Stimulated activated CD8-positive, alpha-beta memory T cell treated with anti-CD3 and anti-CD28 coated beads, Interleukin-4, amount 100 ng/mL, for 24 hours (primary cell): Measurements from ENCODE around the gene NPFFR2.
"Not testable (repeated sequence)": the region's sequence is repeated elsewhere in the genome, so short reads cannot be mapped to it uniquely, and the experiment has no call there.

Source experiments
- DNase-seq: peaks from one replicate; pipeline ENCODE4 v3.0.0-alpha.2; 2020; ENCODE audit warnings: low read depth

Gene NPFFR2

DNA sequence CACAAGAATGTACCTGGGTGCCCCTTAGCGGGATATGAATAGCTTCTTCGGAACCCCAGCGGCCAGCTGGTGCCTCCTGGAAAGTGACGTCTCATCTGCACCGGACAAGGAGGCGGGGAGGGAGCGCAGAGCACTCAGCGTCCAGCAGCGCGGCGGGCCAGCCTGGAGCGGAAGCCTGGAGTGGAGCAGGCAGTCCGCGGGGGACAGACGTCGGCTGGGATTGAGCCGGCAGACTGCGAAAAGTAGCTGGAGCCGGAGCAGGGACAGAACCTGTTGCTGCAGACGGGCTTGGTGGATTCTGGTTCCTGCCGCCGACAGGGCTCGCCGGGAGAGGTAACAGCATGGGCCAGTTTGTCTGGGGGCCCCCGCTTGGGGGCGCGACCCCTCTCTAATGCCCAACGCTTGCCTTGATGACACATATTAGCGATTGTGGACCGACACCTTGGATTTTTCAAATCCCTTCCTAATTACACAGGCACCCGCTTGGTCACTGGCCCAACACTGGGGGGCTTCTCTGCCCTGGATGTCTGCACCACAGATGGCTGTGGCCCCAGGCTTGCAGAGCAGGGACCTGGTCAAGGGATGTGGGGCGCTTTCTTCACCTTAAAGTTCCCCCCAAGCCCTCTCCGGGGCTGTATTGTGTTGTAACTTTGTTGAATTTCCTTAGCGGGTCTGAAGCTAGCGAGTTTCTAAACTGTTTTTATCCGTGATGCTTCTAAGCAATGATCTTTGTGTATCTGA is at the start of gene NPFFR2:
Gene NPFFR2 (plus strand): TSS at position 133 of the 741 bp plus-strand sequence. CDS start 96,592 bp downstream, outside the sequence.
- no peak for DNase-seq

DNA sequence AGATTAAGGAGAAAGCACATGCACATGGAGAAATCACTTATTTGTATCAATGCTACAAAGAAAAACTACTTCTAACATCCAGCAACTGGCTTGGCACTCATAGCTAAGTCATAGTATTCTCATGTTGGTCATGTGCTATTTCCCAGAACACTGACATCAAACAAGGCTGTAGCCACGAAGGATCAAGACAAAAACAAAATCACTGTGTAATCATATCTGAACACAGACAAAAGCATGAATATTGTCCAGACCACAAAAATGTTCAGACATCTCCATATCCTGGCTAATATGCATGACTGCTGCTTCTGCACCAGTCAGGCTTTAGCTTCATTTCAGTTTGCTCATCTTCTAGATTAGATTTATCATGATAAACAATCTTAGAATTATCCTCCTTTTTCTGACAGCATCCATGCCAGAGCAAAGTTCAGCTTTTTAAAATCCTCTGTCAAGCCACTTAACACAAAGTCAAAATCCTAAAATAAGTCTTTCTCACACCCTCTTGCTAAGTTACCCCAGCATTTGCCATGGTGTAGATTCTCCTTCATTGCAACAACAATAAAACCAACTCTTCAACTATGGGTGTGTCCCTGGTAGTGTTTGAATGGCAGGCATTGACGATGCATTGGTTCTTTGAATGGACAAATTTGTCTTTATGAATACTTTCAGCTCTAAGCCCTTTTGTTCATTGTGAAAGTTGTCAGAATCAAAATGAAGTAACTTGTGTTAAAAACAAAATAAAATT is 39.1 kb upstream of the NPFFR2 start:
- no peak for DNase-seq

- no peak for DNase-seq
Observed at GRCh38 chr4:71994559-71994958, 37.2 kb upstream of the NPFFR2 start.

DNA sequence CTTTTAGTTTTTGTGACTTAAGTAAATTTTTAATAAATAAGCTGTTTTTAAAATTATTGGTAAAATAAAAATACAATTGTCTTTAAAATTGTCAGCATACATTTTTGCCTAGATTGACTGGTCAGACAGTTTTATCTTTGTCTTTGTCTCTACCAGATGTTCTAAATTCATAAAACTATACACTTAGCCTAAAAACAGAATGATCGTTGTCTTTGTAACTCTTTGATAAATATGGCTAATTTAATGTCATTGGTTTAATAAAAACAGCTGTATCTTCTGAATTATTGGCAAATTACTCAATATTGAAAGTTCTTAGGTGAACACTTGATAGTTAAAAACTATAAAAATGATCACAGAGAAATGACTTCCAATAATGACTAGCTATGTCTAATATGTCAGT is 36.5 kb upstream of the NPFFR2 start:
- no peak for DNase-seq

DNA sequence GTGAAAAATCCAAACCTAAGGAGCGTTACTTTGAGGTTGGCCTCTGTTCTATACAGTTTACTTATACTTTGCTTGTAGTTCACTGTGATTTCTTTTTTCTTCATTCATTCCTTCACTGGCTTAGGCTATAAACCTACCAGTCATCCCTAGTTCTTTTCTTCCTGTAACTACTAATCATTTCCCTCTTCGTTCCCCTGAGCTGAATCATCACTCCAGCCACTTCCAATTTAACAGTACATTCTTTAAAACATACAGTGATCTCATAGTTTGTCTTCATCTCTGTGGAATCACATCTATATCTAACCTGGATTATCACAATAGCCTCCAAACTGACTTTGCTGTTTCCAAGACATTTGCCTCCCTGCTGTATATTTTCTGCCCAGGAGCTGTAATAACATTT is 25.2 kb upstream of the NPFFR2 start:
- DNase-seq: no peak

GRCh38 chr4:72011906-72012305 is 19.9 kb upstream of the NPFFR2 start:
- no peak for DNase-seq

- no peak for DNase-seq
Observed at GRCh38 chr4:72016011-72016410, 15.8 kb upstream of the NPFFR2 start.

DNA sequence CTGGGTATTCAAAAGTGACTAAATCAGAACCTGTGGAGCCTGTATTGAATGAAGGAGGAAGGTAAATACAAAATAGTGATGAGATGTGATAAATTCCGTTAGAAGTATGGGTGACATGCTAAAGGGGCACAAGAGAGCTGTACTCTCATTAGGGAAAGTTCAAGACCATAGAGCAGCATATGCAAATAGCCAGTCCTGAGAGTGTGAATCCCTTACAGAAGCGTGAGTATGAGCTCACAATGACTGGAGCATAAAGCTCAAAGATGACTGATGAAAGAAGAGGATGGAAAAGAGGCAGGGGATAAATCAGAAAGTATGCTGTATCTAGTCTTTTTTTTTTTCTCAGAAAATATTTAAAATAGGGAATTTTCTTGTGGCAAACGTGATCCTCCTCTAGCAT is 12.1 kb upstream of the NPFFR2 start:
- DNase-seq: no peak

- DNase-seq: no peak
Observed at GRCh38 chr4:72022553-72022952, 9.2 kb upstream of the NPFFR2 start.

- no peak for DNase-seq
Observed at GRCh38 chr4:72055566-72055965, 23.8 kb downstream of the NPFFR2 start.

DNA sequence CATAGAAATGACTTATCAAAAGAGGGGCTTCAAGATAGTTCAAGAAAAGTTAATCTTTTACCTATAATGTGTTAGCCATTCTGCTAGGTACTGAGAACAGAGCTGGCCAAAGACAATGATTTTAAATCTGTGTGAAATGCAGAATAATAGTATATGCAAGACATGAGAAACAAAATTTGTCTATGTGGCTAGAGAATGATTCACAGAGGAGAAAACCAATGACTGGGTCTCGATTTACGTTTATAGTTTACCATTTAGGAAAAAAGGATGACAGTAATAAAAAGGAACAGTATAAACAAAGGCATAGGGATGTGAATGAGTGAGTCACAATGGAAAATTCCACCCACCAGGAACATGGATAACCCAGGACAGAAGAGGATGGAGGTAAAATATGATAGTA is 31.9 kb downstream of the NPFFR2 start:
- no peak for DNase-seq

- DNase-seq: no peak
Observed at GRCh38 chr4:72067051-72067450, 35.3 kb downstream of the NPFFR2 start.

GRCh38 chr4:72073816-72074215 is 42.0 kb downstream of the NPFFR2 start:
- DNase-seq: no peak

GRCh38 chr4:72076562-72076961 is 44.8 kb downstream of the NPFFR2 start:
- DNase-seq: no peak

- DNase-seq: no peak
Observed at GRCh38 chr4:72077346-72077745, 45.5 kb downstream of the NPFFR2 start.

DNA sequence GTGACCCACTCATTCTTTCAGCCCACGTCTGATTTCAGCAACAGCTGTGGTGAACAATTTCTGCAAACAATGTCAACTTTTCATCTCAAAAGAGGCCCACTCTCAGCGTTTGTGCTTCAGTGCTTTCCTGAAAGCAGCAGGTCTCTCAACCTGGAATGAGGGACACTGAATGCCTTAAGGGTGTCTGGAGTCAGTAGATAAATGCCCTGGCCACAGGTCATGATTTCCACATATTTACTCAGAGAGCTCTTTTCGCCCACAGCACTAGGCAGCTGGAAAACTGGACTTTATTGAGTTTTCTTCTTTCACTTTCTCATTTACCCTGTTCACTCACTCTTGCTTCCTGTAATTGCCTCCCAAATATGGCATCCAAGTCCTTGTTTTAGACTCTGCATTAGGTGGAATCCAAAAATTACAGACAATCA is 52.8 kb downstream of the NPFFR2 start:
- DNase-seq: no peak

- DNase-seq: not testable (repeated sequence)
Observed at GRCh38 chr4:72090606-72091005, 58.8 kb downstream of the NPFFR2 start.

DNA sequence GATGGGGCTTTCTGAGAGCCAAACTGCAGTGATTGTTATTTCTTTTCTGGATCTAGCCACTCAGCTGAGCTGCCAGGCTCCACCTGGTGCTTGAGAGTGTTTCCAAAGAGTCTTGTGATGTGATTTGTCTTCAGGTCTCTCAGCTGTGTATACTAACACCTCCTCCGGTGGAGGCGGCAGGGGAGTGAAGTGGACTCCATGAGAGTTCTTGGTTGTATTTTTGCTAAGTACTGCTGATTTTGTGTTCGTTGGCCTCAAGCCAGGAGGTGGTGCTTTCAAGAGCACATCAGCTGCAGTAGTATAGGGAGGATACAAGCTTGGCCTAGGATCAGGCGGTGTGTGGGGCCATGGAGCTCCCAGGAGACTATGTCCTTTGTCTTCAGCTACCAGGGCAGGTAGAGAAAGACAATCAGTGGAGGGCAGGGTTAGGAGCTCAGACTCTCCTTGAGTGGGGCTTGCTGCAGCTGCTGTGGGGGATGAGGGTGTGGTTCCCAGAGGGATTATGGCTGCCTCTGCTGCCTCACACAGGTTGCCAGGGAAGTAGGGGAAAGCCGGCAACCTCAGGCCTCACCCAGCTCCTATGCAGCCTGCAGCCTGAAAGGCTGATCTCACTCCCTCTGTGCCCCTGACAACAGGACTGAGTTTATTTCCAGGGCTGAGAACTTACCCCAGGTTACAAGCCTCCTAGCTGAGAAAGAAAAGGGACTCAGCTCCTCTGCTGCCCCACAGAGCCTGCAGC is 62.4 kb downstream of the NPFFR2 start:
- DNase-seq: no peak

- no peak for DNase-seq
Observed at GRCh38 chr4:72107456-72107855, 75.7 kb downstream of the NPFFR2 start.

DNA sequence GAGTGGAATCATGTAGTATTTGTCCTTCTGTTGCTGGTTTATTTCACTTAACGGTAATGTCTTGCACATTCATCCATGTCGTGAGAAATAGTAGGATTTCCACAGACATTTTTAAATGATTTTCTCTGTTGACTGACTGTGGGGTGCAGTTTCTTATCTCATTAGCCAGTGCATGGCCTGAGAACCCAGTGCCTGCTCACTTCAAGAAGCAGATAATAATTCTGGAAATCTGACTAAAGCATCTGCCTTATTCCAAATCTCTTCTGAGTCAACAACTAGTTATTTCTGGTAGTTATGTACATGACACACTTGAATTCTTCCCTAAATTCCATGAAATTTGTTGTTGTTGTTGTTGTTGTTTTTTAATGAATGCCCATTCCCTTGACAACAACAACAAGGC is 77.6 kb downstream of the NPFFR2 start:
- no peak for DNase-seq

DNA sequence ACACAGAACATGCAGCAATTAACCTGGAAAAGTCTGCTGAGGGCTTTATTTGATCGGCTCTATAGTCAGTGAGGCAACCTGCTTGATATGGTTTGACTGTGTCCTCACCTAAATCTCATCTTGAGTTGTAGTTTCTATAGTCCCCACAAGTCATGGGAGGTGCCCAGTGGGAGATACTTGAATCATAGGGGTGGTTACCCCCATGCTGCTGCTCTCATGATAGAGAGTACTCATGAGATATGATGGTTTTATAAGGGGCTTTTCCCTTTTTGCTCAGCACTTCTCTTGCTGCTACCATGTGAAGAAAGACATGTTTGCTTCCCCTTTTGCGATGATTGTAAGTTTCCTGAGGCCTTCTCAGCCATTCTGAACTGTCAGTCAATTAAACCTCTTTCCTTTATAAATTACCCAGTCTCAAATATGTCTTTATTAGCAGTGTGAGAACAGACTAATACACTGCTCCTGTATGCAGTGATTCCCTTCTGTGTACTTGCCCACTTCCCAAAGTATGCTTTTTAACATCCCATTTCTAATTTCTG is 78.2 kb downstream of the NPFFR2 start:
- no peak for DNase-seq

DNA sequence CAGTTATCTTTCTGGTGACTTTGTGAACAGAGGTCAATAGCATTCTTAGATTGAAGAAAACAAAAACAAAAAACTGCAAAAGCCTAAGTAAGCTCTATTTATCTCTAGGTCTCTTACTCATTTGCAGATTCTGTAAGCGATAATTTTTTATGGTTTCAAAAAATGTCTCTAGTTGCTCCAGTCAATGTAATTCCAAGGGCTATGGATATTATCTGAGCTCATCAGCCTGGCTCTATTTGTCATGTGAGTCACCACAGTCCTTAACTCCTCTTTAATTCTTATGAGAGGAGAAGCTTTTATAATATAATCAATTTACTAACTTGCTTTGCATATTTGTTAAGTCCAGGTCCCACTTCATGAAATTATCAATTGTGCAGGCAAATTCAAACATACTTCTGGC is 79.1 kb downstream of the NPFFR2 start:
- DNase-seq: no peak

DNA sequence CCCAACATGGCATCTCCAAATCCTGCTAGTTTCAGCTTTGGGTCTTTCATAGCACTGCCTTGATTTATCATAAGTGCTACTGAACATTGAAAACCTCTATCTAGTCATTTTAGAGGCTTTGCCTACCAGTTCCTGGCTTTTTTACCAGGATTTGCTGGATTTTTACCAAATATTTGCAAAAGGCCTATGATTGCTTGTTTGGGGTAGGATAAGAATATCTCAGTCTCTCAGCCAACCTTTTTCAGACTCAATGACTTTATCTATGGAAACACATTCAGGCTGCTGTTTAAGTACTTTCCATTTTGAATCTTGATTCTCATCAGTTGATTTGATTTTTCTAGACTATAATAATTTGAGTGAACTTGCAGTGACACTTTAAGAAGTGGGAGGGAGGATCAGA is 80.1 kb downstream of the NPFFR2 start:
- DNase-seq: no peak
